SU-DHL-6 (cell line): ENCODE data around the gene TOM1L2.

Experiments used
- H2AFZ ChIP-seq: fragments of 200-600 bp; sonication (generic); 2 replicates; pipeline ENCODE4 v1.6.1; 2014; ENCODE audit warnings: low read depth, mild to moderate bottlenecking, moderate library complexity, mixed read lengths, antibody characterized with exemption, low read length; ENCODE audit not compliant: severe bottlenecking
- H3F3A ChIP-seq: fragments of 200-600 bp; shearing (Covaris generic); 2 replicates; pipeline ENCODE4 v1.6.0; 2016; ENCODE audit warnings: antibody characterized with exemption, mild to moderate bottlenecking; ENCODE audit not compliant: insufficient read depth
- H3K27ac ChIP-seq: fragments of 200-600 bp; sonication (generic); 2 replicates; pipeline ENCODE4 v1.5.1; 2016; ENCODE audit warnings: low read depth, mild to moderate bottlenecking, low read length, moderate library complexity, mixed read lengths
- H3K27me3 ChIP-seq: fragments of 200-600 bp; sonication (generic), shearing (Covaris generic); 2 replicates; pipeline ENCODE4 v1.6.0; 2014; ENCODE audit warnings: mild to moderate bottlenecking, low read length
- H3K36me3 ChIP-seq: fragments of 200-600 bp; sonication (generic); 2 replicates; pipeline ENCODE4 v1.6.1; 2014; ENCODE audit warnings: mild to moderate bottlenecking, low read length, mixed read lengths
- H3K4me2 ChIP-seq: fragments of 300-600, 200-600 bp; shearing (Covaris generic), sonication (generic); 2 replicates; pipeline ENCODE4 v1.6.0; 2014; ENCODE audit warnings: low read length, low read depth, mild to moderate bottlenecking; ENCODE audit not compliant: poor library complexity, severe bottlenecking
- H3K4me3 ChIP-seq: fragments of 200-600 bp; sonication (generic); 2 replicates; pipeline ENCODE4 v1.5.1; 2014; ENCODE audit warnings: antibody characterized with exemption, low read length, mild to moderate bottlenecking, mixed read lengths; ENCODE audit not compliant: insufficient read depth, poor library complexity, severe bottlenecking
- H3K79me2 ChIP-seq: fragments of 200-600 bp; sonication (generic); 2 replicates; pipeline ENCODE4 v1.6.1; 2014; ENCODE audit warnings: mild to moderate bottlenecking, low read length, moderate library complexity; ENCODE audit not compliant: insufficient read depth
- H3K9ac ChIP-seq: fragments of 200-600 bp; sonication (generic); 2 replicates; pipeline ENCODE4 v1.7.0; 2014; ENCODE audit warnings: mild to moderate bottlenecking, low read length
- H3K9me2 ChIP-seq: fragments of 200-600 bp; sonication (generic); replicated peaks from 2 replicates; pipeline ENCODE4 v1.6.1; 2014; ENCODE audit warnings: low read length; ENCODE audit not compliant: insufficient read depth
- H3K9me3 ChIP-seq: fragments of 200-600 bp; sonication (generic); 2 replicates; pipeline ENCODE4 v1.6.1; 2014; ENCODE audit warnings: low read length, mixed read lengths; ENCODE audit not compliant: insufficient read depth
- H4K20me1 ChIP-seq: fragments of 200-600 bp; sonication (generic); 2 replicates; pipeline ENCODE4 v1.6.1; 2014; ENCODE audit warnings: low read depth, mild to moderate bottlenecking, antibody characterized with exemption, low read length, moderate library complexity, mixed read lengths
- CTCF ChIP-seq: fragments of 200-600 bp; sonication (generic); IDR thresholded peaks from one replicate; pipeline ENCODE4 v1.5.1; 2017; ENCODE audit warnings: antibody characterized with exemption, mild to moderate bottlenecking, low read length, moderate library complexity; ENCODE audit not compliant: insufficient read depth, poor library complexity, severe bottlenecking
- EZH2phosphoT487 ChIP-seq: fragments of 200-600 bp; sonication (generic), shearing (Covaris generic); conservative IDR thresholded peaks from 2 replicates; pipeline ENCODE4 v1.6.1; 2018; ENCODE audit warnings: mild to moderate bottlenecking, antibody characterized with exemption, low read length, moderate library complexity, mixed read lengths

The TOM1L2 gene

GRCh38 chr17:17906418-17907215 lies 65.6 kb downstream of the TOM1L2 start:
- Histone ChIP-seq H3K79me2 (no peaks in the 10 kb centered on the region), H3K4me3 (no peak overlapping the region), H3K36me3 (no peaks in the 10 kb centered on the region), H3K9ac (no peak overlapping the region), H3K27me3 (no peaks in the 10 kb centered on the region), H4K20me1 (no peaks in the 10 kb centered on the region), H3K27ac (no peak overlapping the region), H3K9me2 (no peaks in the 10 kb centered on the region), H3F3A (no peaks in the 10 kb centered on the region), H3K9me3 (no peaks in the 10 kb centered on the region), H3K4me2 (no peak overlapping the region), H2AFZ (no peak overlapping the region)
- TF ChIP-seq EZH2phosphoT487 (no peak), CTCF (no peak)

GRCh38 chr17:17905036-17905320 lies 67.2 kb downstream of the TOM1L2 start:
- TF ChIP-seq EZH2phosphoT487 (no peak), CTCF (no peak)
- no peaks in the 10 kb centered on the region for H3F3A ChIP-seq
- no peaks in the 10 kb centered on the region for H4K20me1 ChIP-seq
- no peak overlapping the region for H3K27ac ChIP-seq
- no peaks in the 10 kb centered on the region for H3K79me2 ChIP-seq
- H3K4me2 ChIP-seq: no peak overlapping the region
- no peaks in the 10 kb centered on the region for H3K9me2 ChIP-seq
- H3K36me3 ChIP-seq: no peaks in the 10 kb centered on the region
- no peak overlapping the region for H3K9ac ChIP-seq
- H2AFZ ChIP-seq: no peak overlapping the region
- H3K9me3 ChIP-seq: no peaks in the 10 kb centered on the region
- H3K27me3 ChIP-seq: no peaks in the 10 kb centered on the region
- H3K4me3 ChIP-seq: no peak overlapping the region

- no peak overlapping the region for H3K4me2 ChIP-seq
- no peaks in the 10 kb centered on the region for H3K9me3 ChIP-seq
- H3K27ac ChIP-seq: no peak overlapping the region
- no peaks in the 10 kb centered on the region for H3K27me3 ChIP-seq
- H3K9ac ChIP-seq: no peak overlapping the region
- H4K20me1 ChIP-seq: no peaks in the 10 kb centered on the region
- no peak overlapping the region for H3K4me3 ChIP-seq
- no peaks in the 10 kb centered on the region for H3K9me2 ChIP-seq
- H2AFZ ChIP-seq: no peak overlapping the region
- H3K79me2 ChIP-seq: no peaks in the 10 kb centered on the region
- no peaks in the 10 kb centered on the region for H3F3A ChIP-seq
- no peaks in the 10 kb centered on the region for H3K36me3 ChIP-seq
- no peak for TF ChIP-seq EZH2phosphoT487
- no peak for TF ChIP-seq CTCF
Measured at GRCh38 chr17:17904166-17905035, 67.8 kb downstream of the TOM1L2 start.
